Measurements from ENCODE around the gene RILP.
A peak's percentile ranks its signal among the peaks of the same experiment; 100 is the strongest.

Gene RILP

DNA sequence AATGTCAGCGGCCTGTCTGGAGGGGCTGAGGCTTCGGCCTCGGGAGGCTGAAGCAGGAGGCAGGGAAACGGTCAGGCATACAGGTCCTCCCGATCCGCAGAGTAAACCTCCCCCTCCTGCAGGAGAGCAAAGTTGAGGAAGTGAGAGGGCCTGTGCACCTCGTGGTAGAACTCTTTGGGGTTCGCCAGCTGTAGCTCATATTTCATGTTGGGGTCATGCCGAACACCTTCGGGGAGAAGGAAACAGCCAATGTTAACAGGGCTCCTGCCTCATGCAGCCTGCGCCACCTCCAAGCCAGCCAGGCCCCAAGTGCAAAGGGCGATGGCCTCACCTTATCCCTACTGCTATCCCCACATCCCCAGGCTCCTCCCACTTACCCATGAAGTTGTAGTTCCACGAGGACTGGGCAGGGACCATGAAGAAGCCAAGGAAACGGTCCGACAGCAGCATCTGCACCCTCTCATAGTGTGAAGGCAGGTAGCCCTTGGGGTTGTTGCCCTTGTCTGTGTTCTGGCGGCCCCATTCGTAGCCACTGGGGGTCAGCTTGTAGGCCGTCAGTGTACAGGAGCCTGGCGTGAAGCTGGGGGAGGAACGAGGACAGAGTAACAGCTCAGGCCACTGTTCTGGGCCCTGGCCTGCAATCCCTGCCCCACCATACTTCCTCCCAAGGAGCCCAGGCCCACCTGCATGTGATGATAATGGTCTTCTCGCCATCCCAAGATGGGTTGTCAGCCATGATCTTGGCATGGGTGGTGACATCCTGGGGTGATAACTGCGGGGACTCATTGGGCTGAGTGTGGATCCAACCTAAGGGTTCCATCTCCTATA is 1.3 kb upstream of the RILP start:
- CTCF ChIA-PET: interaction anchor here (0.8 to 2.9 kb wide), 6 partner anchors 12 to 76 kb away, joined by 3 to 13 read pairs (median 6); no protein-coding TSS in a partner anchor
- TF ChIP-seq HDGF (IDR thresholded peaks at IDR 0.05; ENCODE audit: borderline replicate concordance) (no peak), FOXA1 (IDR thresholded peaks at IDR 0.05) (no peak), NFRKB (IDR thresholded peaks at IDR 0.05) (no peak), ZNF384 (IDR thresholded peaks at IDR 0.05) (no peak), BHLHE40 (IDR thresholded peaks at IDR 0.05; ENCODE audit: borderline replicate concordance) (no peak), ARNT (IDR thresholded peaks at IDR 0.05) (no peak), SUZ12 (IDR thresholded peaks at IDR 0.05) (no peak), ELF4 (IDR thresholded peaks at IDR 0.05) (no peak), SP1 (IDR thresholded peaks at IDR 0.05) (no peak), TARDBP (IDR thresholded peaks at IDR 0.05) (no peak), CTBP1 (IDR thresholded peaks at IDR 0.05; ENCODE audit: borderline replicate concordance) (no peak), L3MBTL2 (conservative IDR thresholded peaks at IDR 0.05) (no peak), FOXM1 (IDR thresholded peaks at IDR 0.05; ENCODE audit: borderline replicate concordance) (no peak)
- POLR2A ChIA-PET: interaction anchor here (0.8 to 1.5 kb wide), 3 partner anchors 10 to 33 kb away, joined by 3 to 5 read pairs (median 4); no protein-coding TSS in a partner anchor
- DNase-seq (ENCODE audit: extremely low spot score): no peak

DNA sequence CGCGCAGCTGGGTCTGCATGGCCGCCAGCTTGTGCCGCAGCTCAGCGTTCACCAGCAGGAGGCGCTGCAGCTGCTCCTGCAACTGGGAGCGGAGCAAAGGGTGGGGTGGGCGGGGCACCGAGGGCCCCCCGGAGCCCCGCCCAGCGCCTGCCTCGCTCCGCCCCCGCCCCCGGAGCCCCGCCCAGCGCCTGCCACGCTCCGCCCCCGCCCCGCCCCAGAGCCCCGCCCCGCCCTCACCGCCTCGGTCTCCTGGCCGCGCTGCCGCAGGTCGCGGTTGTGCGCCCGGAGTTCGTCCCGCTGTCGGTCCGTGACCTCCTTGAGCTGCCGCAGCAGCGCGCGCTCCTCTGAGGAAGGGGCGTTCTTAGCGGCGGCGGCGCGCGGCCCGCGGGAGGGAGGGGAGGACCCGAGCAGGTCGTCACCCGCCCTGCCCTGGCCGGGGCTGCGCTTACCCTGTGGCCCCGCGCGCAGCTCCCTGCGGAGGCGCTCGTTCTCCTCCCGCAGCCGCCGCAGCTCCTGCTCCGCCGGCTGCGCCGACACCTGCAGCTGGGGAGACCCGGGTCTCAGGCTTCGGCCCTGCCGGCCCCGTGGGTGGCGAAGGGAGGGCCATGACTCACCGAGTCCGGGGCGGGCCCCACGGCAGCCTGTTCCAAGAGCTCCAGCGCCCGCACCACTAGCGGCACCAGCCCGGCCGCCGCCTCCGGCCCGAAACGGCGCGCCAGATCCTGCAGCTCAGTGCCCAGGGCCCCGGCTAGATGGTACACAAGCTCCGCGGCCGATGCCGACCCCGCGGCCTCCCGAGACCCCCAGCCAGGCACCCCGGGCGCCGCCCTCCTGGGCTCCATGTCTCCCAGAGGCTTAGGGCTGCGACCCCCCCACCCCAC is 463 bp downstream of the RILP start:
- ChIA-PET CTCF (interaction anchor here (0.6 to 2.9 kb wide), 12 partner anchors 9 to 272 kb away, joined by 3 to 13 read pairs (median 4); no protein-coding TSS in a partner anchor), POLR2A (interaction anchor here (0.6 to 1.5 kb wide), 7 partner anchors 9 to 75 kb away, joined by 3 to 5 read pairs (median 4); no protein-coding TSS in a partner anchor)
- DNase-seq (ENCODE audit: extremely low spot score): peak; percentile 96
- TF ChIP-seq CTBP1 (IDR thresholded peaks at IDR 0.05; ENCODE audit: borderline replicate concordance): no peak
- no peak for TF ChIP-seq HDGF (IDR thresholded peaks at IDR 0.05; ENCODE audit: borderline replicate concordance)
- no peak for TF ChIP-seq FOXA1 (IDR thresholded peaks at IDR 0.05)
- TF ChIP-seq ZNF384 (IDR thresholded peaks at IDR 0.05): no peak
- TF ChIP-seq FOXK2 (IDR thresholded peaks at IDR 0.05): no peak
- TF ChIP-seq FOXM1 (IDR thresholded peaks at IDR 0.05; ENCODE audit: borderline replicate concordance): no peak

DNA sequence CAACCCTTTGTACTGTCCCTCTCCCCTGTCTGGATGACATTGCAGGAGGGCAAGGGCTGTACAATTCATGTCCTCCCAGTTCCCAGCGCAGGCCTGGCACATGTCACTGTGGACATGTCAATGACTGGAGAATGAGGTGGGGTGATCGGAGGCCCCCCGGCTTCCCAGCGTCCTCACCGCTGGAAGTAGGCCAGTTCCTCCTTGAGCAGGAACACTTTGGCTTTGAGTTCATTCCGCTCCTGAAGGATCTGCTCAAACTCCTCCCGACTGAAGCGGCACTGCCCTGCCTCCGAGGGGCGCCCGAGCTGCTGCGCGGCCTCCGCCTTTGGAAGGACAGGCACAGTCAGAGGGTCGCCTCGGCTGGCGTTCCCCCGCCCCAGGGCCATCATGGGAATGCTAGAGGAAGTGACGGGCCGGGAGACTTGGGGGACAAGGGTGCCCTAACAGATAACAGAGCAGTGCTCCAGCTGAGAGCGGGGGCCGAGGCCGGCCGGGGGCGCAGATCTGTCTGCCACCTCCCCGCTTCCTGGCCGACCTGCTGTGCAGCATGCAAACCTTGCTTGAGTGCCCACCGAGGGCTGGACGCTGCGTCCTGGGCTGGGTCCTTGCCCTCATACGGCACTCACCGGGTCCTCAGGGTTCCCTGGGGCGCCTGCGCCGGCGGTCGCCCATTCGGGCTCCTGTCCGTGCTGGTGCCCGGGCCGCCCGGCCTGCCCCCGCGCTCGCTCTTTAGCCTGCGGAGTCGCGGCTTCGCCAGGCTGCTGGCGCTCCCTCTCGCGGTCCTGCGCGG is 1.3 kb downstream of the RILP start:
- ChIA-PET CTCF (interaction anchor here (0.6 to 2.9 kb wide), 10 partner anchors 8 to 273 kb away, joined by 3 to 13 read pairs (median 5); no protein-coding TSS in a partner anchor), POLR2A (interaction anchor here (0.6 to 0.8 kb wide), 3 partner anchors 30 to 74 kb away, joined by 3 to 5 read pairs (median 4); no protein-coding TSS in a partner anchor)
- TF ChIP-seq FOXA1 (IDR thresholded peaks at IDR 0.05) (no peak), NFRKB (IDR thresholded peaks at IDR 0.05) (no peak), ZNF384 (IDR thresholded peaks at IDR 0.05) (no peak), SUZ12 (IDR thresholded peaks at IDR 0.05) (no peak), L3MBTL2 (conservative IDR thresholded peaks at IDR 0.05) (no peak), ELF4 (IDR thresholded peaks at IDR 0.05) (no peak)
- DNase-seq (ENCODE audit: extremely low spot score): peak; percentile 43

DNA sequence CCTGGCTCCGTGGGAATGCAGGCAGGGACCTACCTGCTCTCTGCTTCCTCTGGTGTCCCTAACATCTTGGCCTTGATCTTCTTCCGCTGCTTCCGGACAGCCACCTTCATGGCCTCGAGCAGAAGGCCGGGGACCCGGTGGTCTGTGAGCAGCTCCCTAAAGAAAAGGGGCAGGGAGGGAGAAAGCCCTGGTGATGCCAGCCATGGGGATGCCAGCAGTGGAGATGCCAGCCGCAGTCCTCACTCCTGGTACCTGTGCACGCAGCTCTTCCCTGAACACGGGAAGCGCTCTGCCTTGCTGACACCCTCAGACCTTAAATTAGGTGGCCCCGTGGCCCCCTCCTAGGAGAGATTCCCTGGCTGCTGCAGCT is 1.9 kb downstream of the RILP start:
- CTCF ChIA-PET: interaction anchor here (1.1 to 2.9 kb wide), 3 partner anchors 11 to 73 kb away, joined by 5 to 13 read pairs (median 5); no protein-coding TSS in a partner anchor

DNA sequence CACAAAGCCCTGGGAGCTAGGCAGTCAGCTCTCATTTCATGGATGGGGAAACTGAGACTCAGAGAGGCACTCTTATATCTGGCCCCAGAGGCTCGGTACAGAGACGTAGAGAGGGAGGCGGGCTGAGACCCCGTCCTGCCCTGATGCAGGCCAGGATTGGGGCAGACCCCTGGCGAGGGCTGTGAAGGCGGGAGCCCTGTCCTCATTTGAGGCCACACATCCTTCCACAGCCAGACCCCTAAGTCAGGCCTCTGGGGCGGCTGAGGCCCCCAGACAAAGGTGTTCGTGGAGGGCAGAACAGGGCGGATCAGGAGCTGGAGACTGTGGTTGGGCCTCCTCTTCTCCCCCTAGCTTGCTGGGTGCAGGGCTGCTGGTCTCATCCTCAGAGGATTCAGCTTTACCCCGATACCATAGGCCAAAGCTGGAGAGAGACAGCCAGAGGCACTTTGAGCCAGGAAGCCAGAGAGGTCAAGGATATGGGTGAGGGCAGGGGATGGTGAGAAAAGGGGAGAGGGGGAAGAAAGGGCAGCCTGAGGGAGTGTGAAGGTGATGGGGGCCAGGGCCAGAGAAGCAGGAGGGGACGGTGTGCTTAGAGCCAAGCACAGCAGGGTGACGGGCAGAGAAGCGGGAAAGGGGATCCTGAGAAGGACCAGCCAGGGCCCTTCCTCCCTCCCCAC is 3.3 kb downstream of the RILP start:
- CTCF ChIA-PET: interaction anchor here (0.7 to 0.9 kb wide), 2 partner anchors 16 to 72 kb away, joined by 3 to 4 read pairs; no protein-coding TSS in a partner anchor
- no peak for DNase-seq (ENCODE audit: extremely low spot score)
- TF ChIP-seq ARNT (IDR thresholded peaks at IDR 0.05) (no peak), HDGF (IDR thresholded peaks at IDR 0.05; ENCODE audit: borderline replicate concordance) (no peak), ZNF384 (IDR thresholded peaks at IDR 0.05) (no peak), ELF4 (IDR thresholded peaks at IDR 0.05) (no peak), CTBP1 (IDR thresholded peaks at IDR 0.05; ENCODE audit: borderline replicate concordance) (no peak), NFRKB (IDR thresholded peaks at IDR 0.05) (no peak), LEF1 (IDR thresholded peaks at IDR 0.05; ENCODE audit: borderline replicate concordance) (no peak), SUZ12 (IDR thresholded peaks at IDR 0.05) (no peak), FOXA1 (IDR thresholded peaks at IDR 0.05) (no peak), BHLHE40 (IDR thresholded peaks at IDR 0.05; ENCODE audit: borderline replicate concordance) (no peak), L3MBTL2 (conservative IDR thresholded peaks at IDR 0.05) (no peak), SP1 (IDR thresholded peaks at IDR 0.05) (no peak)
- TF ChIP-seq, protein P1, sequence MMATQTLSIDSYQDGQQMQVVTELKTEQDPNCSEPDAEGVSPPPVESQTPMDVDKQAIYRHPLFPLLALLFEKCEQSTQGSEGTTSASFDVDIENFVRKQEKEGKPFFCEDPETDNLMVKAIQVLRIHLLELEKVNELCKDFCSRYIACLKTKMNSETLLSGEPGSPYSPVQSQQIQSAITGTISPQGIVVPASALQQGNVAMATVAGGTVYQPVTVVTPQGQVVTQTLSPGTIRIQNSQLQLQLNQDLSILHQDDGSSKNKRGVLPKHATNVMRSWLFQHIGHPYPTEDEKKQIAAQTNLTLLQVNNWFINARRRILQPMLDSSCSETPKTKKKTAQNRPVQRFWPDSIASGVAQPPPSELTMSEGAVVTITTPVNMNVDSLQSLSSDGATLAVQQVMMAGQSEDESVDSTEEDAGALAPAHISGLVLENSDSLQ (IDR thresholded peaks at IDR 0.05): no peak
- POLR2A ChIA-PET: interaction anchor here (0.6 kb wide), 1 partner anchor 130 kb away, joined by 3 read pairs; the partner anchor contains the start of gene INPP5K

More for the DNA sequence above, 1.9 kb downstream of the RILP start:
- POLR2A ChIA-PET: interaction anchor here (0.7 kb wide), 1 partner anchor 30 kb away, joined by 4 read pairs; no protein-coding TSS in a partner anchor
- TF ChIP-seq ARNT (IDR thresholded peaks at IDR 0.05): no peak
- no peak for TF ChIP-seq SP1 (IDR thresholded peaks at IDR 0.05)
- no peak for TF ChIP-seq FOXM1 (IDR thresholded peaks at IDR 0.05; ENCODE audit: borderline replicate concordance)
- no peak for TF ChIP-seq L3MBTL2 (conservative IDR thresholded peaks at IDR 0.05)
- 0 out of 2 replicates have a peak, but pooled peaks have one; percentile 19 for TF ChIP-seq HDGF (IDR thresholded peaks at IDR 0.05; ENCODE audit: borderline replicate concordance)
- no peak for TF ChIP-seq CTBP1 (IDR thresholded peaks at IDR 0.05; ENCODE audit: borderline replicate concordance)
- no peak for TF ChIP-seq SUZ12 (IDR thresholded peaks at IDR 0.05)
- TF ChIP-seq ZNF384 (IDR thresholded peaks at IDR 0.05): no peak
- DNase-seq (ENCODE audit: extremely low spot score): no peak

Measured in HEK293T (cell line).